GM21723 (cell line): Measurements from ENCODE around the gene DOK6.
"Not testable (repeated sequence)": the region's sequence is repeated elsewhere in the genome, so short reads cannot be mapped to it uniquely, and the experiment has no call there.

Experiments used
- ATAC-seq: cut with Tn5 transposase; IDR thresholded peaks from one replicate; pipeline ENCODE4 v1.9.1; 2021; ENCODE audit warnings: mild to moderate bottlenecking, moderate library complexity; ENCODE audit not compliant: unreplicated experiment

The DOK6 gene

GRCh38 chr18:69844656-69845055 lies 444.0 kb downstream of the DOK6 start:
- no peak for ATAC-seq

DNA sequence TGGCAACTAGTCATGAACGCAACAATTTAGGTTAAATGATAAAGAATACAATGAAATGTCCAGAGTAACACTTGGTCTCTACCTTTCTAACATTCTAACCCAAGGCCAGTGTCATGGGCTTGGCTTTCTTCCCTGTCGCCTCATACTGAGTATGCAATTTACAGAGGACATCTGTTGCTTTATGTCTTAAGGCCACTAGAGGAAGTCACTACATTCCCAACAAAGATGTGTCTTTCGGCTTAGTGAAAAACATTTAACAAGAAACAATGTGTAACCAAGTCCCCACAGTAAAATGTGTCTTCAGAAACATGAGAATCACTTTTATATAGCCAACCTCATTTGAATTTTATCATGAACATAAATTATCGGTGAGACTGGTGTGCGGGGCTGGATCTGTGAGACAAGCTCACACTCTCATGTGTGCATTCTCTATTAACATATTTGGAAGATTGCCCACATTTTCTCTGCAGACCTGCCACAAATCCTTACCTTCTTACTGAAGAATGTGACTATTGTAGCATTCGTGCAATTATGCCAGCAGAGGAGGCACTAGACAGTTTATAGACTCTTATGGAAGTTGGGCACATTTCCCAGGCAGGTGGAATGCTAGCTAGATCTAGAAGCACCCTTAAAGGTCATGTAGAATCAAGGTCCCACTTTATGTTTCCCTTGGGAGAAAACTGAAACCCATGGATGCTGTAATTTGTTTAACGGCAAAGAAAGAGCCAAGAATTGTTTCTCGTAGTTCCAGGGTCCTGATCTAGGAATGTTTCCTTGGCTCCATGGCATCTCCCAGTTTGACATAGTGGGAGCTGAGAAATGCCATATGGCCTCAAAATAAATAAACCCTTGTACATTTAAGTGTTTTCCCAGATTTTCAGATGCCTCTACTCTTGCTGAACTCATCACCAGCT lies 445.2 kb downstream of the DOK6 start:
- ATAC-seq, result no peak

DNA sequence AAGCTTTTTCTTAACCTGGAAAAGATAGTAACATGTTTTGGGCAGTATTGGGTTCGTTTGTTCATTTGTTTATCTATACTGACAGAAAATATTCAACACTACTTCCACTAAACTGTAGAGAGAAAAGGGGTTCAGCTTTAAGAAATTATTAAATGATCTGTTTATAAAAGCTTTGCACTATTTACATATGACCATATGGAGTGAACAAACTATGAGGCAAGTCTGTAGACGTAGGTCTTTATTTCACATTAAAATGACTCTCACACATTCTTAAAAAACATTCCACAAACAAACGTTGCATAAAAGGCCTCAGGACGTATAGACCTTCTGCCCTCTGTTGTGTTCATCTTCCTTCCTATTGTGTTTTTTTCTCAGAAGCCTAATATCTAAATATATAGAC lies 452.4 kb downstream of the DOK6 start:
- ATAC-seq, result no peak

DNA sequence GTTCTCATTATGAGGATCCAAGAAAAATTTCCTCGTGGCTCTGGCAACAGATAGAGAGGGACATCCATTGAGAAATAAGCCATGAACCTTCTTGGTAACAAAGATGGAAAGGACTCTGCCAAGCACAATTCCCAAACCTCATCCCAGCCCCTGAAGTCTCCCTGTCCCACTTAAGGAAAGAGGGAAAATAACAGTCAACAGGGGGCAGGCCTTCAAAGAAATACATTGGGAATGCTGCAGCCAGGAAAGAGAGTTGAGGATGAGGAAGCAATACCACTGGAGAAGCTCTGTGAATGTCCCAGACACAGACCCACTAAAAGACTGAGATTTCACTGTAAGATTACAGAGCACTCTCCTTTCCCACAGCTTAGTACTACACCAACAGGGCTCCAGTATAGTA lies 453.8 kb downstream of the DOK6 start:
- no peak for ATAC-seq

GRCh38 chr18:69858897-69859296 lies 458.2 kb downstream of the DOK6 start:
- ATAC-seq, result no peak

DNA sequence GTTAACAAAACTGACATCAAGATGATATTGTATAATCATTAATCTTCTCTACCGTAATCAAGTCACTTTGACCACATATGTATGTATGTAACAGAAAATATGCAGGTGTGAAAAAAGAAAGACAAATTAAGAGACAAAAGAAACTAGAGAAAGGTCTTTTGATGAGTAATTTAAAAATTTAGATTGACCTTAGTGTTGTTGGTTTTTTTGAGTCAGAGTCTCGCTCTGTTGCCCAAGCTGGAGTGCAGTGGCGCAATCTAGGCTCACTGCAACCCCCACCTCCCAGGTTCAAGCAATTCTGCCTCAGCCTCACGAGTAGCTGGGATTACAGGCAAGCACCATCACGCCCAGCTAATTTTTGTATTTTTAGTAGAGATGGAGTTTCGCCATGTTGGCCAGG lies 464.1 kb downstream of the DOK6 start:
- ATAC-seq, result peak; percentile 83

DNA sequence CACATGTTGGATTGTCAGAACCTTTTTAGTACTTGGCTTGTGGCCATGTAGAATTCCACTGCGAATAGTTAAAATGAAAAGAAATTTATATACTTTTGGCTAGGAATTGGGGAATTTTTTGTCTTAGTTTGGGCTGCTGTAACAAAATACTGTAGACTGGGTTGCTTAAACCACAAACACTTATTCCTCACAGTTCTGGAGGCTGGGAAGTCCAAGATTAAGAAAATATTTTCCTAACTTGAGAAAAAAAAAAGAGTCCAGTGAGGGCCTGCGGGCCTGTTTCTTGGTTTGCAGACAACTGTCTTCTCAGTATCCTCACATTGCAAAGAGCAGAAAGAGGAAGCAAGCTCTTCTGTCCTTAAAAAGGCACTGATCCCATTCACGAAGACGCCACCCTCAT lies 465.1 kb downstream of the DOK6 start:
- no peak for ATAC-seq

GRCh38 chr18:69866212-69866611 lies 465.5 kb downstream of the DOK6 start:
- ATAC-seq, result no peak

DNA sequence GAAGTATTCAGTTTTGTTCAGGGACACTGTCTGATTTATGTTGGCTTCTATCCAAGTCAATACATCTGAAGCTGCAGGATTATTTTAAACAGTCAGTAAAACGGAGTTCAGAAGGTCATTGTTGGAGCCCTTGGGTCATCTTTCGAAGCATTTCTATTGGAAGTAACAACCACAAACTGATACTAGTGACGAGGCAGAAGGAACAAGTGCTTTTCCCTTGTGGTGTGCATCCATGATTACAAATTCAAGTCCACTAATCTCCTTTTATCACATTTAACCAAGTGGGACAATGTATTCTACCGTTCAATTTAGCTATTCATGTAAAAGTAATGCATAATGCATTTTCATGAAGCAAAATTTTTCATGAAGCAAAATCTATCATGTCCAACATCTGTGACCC lies 470.0 kb downstream of the DOK6 start:
- ATAC-seq, result no peak

DNA sequence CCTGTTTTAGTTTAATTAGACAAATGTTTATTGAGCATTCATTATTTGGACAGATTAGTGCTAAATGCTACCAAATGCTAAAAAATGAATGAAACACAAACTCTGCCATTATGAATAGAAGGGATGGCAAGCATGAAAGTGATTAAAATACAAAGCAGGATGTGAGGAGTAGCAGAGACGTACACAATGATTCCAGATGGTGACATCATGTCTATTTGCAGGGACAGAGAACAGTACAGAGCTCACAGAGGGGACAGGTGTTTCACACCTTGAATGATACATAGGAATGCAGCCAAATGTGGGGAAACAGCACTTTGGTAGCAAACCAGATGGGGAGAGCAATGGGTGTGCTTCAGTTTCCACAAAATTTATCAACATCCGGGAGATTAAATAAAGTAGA lies 470.7 kb downstream of the DOK6 start:
- no peak for ATAC-seq

DNA sequence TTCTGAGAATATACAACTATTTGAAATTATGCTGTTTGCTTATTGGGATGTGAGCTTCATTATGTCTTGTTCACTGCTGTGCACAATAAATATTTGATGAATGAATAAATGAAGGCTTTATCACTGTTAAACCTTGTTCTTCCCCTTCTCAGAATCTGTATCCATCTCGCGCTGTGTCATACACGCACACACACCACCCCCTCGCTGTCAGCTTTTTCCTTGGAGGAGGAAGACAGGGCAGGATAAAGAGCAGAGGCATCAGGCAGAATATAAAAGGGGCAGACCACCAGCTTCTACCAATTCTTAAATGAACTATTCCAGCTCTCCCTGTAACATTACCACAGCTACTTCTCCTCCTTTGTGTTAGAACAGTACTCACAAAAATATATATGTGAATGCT lies 472.0 kb downstream of the DOK6 start:
- no peak for ATAC-seq

DNA sequence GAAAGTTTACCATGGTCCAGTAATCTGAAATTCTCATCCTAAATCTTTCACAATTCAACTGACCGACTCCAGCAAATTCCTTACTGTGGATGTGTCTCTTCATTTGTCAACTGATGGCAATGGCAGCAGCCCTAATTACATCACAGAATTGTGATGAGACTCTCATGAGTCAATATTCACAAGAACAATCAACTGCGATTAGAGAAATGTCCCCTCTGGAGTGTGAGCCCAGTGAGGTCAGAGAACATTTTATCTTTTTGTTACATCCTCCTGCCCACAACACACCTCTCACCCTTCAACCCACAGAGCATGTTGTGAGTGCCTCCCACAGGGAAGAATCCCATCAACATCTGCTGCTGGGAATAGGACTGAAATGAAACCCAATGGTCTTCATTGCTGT lies 473.4 kb downstream of the DOK6 start:
- ATAC-seq, result no peak

DNA sequence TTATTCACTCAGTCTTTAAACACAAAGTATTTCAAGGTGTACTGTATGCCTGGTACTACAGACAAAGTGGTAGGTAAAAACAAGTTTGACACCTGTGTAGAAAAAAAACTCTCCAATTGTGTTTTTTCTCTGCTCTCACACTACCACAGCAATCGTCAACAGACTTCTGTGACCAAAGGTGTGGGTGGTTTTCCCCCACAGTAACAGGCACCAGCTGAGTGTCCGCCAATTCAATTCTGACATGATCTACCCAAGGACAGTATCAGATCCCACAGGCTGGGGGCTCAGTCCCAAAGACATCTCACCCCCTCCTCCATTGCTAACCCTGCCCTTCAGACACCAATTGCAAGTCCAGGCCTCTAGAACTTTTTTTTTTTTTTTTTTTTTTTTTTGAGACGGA lies 475.8 kb downstream of the DOK6 start:
- ATAC-seq, result no peak

DNA sequence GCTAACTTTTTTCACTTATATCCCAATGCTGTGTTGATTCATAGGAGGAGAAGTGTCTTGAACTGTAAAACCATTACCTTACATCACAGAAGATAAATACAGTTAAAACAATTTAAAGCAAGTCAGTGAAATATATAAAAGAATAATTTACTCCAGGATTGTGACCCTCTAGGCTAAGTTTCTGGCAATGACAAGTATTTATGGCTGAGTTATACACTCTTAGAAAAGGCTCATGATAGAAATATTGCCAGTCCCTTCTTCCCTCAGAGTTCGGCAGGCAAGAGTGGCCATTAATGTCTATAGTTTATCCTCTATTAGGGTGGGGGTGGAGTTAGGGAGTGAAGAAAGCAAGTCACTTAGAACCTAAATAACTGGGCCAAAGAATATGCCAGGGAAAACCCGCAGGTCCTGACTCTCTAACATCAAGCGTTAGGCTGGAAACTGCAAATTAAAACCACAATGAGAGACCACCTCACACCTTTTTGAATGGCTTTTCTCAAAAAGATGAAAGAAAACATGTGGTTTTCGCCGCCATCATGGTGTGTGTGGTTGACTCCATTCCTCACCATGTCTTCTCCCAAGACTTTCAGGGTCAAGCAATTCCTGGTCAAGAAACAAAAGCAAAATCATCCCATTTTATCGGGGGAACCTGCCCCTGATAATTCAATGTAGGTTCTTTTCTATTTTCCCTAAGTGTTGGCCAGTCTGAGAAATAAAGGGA lies 477.7 kb downstream of the DOK6 start:
- no peak for ATAC-seq

GRCh38 chr18:69879051-69879450 lies 478.4 kb downstream of the DOK6 start:
- ATAC-seq, result not testable (repeated sequence)

GRCh38 chr18:69880083-69880482 lies 479.4 kb downstream of the DOK6 start:
- no peak for ATAC-seq

DNA sequence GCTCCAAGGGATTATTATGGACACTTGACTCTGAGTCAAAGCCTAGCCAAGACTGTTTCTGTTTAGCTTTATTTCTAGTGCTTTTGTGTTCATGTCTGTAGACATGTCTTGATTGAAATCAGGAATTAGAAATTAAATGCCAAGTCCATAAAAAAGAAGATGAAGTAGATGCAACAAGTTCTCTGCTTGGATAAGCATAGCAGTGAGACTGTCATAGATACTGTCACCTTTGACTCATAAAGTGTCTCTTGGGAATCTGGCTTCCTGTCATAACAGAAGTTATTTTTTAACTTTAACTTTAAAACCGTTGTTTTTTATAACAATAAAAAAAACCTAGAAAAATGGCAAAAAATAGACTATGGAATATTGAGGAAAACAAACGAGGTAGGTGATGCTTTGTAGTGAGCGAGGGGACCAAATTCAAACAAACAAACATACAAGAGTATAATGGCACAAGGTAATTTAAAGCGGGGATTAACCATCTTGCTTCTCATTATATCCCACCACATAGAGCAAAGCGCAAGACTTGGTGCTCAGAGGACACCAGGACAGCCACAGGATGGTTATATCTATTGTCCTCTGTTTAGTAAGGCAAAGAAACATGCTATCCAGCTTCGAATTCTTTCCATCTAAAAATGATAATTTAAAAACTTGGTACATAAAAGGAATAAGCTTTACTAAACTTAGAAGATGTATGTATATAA lies 482.4 kb downstream of the DOK6 start:
- ATAC-seq, result peak; percentile 31

- ATAC-seq, result no peak
Measured at GRCh38 chr18:69883781-69884180, 483.1 kb downstream of the DOK6 start.

DNA sequence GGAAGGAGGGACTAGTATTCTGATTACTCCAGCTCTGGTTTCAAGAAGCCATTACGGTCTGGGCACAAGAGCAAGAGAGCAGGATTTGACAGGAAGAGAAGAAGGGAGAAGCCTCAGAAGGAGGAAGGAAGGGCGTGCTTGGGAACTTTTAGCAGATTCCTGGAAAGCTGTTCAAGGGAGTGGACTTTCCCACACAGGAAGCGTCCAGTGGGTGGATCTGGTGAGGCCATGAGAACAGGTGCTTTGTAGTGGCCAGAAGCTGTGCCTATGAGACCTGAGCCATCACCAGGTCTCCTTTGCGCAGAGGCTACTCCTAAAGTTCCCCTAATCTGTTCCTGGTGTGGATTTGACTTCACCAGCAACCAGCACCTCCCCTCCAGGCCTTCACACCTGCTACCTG lies 484.7 kb downstream of the DOK6 start:
- no peak for ATAC-seq

- peak; percentile 78 for ATAC-seq
Measured at GRCh38 chr18:69885841-69886531, 485.3 kb downstream of the DOK6 start.

- no peak for ATAC-seq
Measured at GRCh38 chr18:69887256-69887655, 486.6 kb downstream of the DOK6 start.
